GM15510 (cell line): ENCODE measurements around the gene GPBAR1.

Experiments used
- POLR2A ChIP-seq: IDR thresholded peaks from 3 replicates; pipeline ENCODE4 v1.6.1; 2011; ENCODE audit warnings: borderline replicate concordance; ENCODE audit not compliant: insufficient read length; ENCODE audit errors: extremely low read depth

Gene GPBAR1

DNA sequence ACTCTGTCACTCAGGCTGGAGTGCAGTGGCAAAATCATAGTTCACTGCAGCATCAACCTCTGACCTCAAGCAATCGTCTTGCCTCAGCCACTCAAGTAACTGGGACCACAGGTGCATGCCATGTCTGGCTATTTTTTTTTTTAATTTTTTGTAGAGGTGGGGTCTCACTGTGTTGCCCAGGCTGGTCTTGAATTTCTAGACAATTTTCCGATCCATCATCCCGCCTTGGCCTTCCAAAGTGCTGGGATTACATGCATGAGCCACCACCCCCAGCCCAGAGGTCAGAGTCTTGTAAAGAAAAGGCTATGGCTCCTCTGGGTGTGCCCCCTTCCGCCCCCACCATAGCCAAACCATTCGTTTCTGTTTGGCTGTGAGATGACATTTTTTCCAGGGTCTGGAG lies 44.6 kb downstream of the GPBAR1 start:
- TF ChIP-seq POLR2A, result no peak

DNA sequence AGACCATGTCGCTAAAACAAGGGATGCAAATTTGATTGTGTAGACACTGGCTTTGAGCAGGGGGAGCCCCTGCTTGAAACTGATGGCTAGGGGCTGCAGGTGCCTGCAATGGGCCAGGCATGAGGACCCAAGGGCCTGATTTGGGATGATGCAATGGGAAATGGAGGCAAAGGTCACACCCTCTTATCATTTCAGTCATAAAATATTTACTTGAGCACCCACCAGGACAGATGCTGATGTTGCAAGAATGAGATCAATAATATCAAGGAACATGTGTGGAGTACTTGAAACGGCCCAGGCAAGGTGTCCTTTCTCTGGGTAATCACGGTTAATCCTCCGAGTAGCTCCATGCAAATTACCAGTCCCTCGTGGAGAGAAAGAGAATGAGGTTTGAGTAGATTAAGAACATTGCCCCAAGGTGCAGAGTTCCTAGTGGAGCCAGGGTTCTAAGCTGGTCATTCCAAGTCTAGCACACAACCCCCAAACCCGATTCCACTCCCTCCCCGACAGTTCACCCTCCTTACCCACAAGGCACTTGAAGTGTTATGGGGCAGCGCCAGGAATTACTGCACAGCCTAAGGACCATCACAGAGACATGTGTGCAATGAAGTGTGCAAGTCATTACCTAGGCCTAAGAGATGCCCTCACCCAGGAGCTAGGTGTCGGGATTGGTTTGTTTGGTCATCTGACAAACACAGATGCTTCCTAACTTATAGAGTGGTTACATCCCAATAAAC lies 45.5 kb downstream of the GPBAR1 start:
- TF ChIP-seq POLR2A, result no peak

DNA sequence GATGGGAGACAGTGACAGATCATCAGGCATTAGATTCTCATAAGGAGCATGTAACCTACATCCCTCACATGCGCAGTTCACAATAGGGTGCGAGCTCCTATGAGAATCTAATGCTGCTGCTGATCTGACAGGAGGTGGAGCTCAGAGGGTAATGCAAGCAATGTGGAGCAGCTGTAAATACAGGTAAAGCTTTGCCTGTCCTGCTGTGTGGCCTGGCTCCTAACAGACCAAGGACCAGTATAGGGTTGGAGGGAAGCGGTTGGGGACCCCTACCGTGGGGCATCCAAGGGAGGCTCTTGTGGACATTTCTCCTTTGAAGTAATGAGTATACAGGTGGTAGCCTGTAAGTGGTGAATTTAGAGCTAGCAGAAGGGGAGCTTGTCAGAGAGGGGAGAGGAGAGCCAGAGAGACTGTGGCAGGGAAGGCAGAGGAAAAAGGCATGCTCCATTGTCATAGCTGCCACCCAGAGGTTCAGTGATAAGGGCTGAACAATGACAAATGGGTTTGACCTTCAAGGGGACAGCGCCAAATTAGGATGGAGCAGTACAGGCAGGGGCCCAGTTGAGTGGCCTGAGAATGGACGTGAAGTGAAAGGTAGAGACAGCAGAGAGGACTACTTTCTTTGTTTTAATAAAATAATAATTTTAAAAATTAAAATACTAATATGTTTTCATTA lies 46.7 kb downstream of the GPBAR1 start:
- TF ChIP-seq POLR2A, result no peak

DNA sequence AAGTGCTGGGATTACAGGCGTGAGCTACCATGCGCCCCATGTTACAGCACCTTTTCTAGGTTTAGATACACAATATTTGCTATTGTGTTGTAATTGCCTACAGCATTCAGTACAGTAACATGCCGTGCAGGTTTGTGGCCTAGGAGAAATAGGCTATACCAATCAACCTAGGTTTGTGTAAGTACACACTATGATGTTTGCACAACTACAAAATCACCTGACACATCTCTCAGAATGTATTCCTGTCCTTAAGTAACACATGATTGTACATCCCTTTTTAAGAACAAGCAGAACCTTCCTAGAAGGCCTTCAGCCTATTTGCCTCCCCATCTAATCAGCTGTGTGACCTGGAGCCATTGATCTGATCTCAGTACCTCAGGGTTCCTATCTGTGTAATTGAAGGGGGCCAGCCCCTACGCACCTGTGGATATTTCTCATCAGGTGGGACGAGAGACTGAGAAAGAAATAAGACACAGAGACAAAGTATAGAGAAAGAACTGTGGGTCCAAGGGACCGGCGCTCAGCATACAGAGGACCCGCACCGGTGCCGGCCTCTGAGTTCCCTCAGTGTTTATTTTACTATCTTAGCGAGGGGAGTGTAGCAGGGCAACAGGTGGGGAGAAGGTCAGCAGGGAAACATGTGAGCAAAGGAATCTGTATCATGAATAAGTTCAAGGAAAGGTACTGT lies 50.2 kb downstream of the GPBAR1 start:
- no peak for TF ChIP-seq POLR2A

DNA sequence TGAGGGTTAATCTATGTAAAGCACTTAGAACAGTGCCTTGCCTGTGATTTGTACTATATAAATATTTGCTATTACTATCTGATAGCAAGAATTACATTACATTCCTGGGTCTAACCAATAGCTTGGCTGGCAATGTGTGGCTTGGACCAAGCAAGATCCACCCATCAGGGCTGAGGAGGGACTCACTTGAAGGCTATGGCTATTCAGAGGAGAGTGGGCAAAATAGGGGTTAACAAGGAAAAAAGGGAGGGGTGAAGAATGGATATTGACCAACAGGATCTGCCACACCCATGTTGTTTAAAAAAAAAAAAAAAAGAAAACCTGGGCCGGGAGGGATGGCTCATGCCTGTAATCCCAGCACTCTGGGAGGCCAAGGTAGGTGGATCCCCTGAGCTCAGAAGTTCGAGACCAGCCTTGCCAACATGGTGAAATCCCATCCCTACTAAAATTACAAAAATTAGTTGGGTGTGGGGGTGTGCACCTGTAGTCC lies 51.5 kb downstream of the GPBAR1 start:
- TF ChIP-seq POLR2A, result no peak

DNA sequence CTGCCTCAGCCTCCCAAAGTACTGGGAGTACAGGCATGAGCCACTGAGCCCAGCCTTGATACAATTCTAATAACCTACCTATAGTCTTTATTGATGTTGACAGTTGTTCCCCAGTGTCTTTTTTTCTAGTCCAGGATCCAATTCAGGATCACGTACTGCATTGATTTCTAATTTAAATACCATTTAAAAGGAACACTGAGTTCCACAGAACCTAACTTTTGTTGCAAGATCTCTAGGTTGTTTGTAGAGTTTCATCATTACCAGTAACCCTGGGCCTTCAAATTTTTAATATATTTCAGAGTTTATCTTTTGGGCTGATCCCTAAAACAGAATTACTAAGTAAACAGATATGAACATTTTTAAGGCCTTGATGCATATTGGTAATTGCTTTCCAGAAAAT lies 52.5 kb downstream of the GPBAR1 start:
- TF ChIP-seq POLR2A, result no peak
